HG03469 (cell line): ENCODE data around the gene KRTAP10-1.

Experiments used
- ATAC-seq: cut with Tn5 transposase; IDR thresholded peaks from one replicate; pipeline ENCODE4 v1.9.1; 2021; ENCODE audit warnings: mild to moderate bottlenecking, moderate library complexity, moderate number of reproducible peaks; ENCODE audit not compliant: unreplicated experiment

The KRTAP10-1 gene

DNA sequence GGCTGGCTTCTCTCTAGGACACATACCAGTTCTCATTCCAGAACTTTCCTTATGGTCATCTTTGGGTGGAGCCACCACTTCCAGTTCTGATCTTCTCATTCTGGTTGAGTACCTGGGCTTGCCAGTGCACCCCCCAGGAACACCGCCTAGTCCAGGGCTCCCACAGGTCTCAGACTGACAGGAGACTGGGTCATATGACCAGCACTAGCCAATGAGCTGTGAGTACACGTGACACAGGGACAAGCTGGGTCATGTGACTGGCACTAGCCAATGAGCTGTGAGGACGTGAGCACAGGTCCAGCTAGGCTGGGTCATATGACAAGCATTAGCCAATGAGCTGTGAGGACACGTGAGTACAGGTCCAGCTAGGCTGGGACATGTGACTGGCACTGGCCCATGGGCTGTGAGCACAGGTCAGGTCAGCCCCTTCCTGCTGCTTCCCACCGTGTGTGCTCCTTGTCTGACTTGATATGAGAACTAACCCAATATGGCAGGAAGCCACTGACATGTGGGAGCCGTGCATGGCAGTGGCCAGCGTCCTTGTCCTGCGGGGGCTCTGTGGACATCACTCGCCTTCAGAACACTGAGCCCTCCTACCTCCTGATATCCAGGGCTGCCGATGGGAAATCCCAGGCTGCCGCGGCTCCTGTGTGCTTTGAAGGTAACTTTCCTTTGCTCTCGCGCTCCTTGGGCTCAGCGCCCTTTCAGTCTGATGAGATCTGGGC, 22.7 kb downstream of the KRTAP10-1 start:
- ATAC-seq = no peak

DNA sequence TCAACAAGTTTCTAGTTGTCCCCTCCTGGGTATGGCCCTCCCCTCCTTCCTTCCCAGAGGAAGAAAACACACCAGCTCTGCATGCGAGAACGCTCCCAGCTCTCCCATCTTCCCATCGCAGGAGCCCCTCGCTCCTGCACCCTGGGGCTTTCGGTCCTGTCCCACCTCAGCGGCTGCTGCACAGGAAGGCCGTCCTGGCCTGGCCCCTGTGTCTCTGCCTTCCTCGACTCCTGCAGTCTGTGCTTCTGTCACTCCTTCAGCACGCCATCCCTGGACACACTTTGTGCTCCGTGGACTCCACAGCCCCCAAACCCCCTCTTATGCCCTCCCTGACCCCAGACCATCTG, 23.2 kb downstream of the KRTAP10-1 start:
- ATAC-seq = no peak

DNA sequence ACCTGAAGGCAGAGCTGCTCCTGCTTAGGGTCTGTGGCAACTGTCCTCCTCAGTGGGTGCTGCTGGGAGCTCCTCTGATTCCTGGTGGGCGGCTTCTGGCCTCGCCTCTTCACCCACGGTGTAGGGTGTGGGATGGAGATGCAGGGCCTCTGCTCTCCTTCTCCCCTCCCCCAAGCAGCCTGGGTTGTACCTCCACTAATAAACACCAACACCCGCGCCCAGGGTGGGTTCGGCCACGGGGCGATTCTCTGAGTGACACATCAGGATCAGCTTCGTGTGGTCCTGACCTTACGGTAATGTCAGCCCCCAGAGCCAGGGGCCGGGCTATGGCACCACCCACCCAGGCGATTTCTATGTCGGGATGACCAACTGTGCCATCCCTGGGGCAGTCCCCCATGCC, 23.7 kb downstream of the KRTAP10-1 start:
- no peak for ATAC-seq

DNA sequence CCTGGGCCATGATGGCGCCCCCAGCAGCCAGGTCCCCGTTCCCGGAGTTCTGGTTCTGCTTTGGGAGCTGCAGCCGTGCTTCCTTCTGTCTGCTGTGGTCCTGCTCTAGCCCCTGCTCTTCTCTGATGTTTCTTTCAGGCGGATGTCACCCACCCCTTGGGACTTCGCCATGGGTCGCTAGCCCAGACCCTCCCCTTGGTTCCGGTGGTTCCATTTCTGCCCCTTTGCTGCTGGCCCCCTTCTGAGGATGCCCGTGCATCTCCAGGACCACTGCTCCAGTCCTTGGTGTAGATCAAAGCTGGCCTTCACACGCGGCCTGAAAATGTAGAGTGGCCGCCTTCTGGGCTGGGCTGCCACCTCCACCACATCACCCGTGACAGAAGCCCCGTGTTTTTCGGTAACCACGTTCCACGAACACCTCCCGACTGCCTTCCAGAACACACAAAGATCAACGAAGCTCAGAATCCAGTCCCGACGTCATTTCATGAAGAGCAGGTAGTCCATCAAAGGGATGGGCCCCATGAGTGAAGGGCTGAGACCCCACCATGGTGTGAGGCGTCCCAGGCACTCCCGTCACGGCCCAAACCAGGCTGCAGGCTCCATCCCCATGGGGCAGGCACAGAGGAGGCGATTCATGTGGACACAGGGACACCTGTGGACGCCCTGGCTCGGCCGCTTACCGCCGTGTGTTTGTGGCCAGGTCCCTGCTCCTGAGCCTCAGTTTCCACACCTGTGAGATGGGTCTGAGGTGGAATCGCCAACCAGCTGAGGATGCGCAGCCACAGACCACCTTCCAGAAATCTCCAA, 24.4 kb downstream of the KRTAP10-1 start:
- ATAC-seq = no peak

DNA sequence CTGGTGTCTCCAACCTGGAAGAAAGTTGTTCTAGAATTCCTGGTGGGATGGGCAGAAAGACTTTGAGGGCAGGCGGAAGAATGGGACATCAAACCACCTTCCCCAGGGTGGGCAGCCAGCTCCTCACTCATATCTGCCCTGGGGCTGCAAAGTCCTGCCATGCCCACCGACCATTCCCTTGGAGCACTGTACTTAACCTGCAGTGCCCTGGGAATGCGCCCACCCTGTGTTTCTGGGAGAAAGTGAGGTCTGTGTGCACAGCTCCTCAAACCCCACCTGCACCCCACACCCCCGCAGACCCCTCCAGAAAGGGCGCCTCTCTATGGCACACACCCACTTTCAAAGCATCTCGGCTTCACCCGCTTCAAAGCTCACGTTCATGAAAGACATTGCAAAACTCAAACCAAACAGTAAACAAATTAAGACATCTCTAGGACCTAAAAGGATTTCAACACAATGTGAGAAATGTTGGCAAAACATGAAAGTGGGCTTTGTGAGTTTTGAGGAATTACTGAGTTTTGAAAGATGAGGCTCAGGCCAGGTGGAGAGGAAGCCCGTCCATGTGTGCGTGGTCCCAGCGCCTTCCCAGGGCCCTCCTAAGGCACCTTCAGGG, 25.1 kb downstream of the KRTAP10-1 start:
- ATAC-seq = no peak

DNA sequence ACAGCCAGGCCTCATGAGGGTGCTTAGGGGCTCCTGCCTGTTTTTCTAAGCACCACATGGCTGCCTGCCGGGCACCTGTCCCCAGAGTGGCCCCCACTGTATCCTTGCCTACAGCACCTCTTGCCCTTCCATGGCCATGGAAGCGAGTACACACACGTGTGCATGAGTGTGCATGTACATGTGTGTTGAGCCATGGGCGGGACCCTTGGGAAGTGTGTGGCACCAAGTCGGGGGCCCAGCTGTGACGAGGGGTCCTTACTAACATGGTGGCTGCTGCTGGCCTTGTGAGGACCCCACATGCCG, 25.8 kb downstream of the KRTAP10-1 start:
- ATAC-seq = no peak

DNA sequence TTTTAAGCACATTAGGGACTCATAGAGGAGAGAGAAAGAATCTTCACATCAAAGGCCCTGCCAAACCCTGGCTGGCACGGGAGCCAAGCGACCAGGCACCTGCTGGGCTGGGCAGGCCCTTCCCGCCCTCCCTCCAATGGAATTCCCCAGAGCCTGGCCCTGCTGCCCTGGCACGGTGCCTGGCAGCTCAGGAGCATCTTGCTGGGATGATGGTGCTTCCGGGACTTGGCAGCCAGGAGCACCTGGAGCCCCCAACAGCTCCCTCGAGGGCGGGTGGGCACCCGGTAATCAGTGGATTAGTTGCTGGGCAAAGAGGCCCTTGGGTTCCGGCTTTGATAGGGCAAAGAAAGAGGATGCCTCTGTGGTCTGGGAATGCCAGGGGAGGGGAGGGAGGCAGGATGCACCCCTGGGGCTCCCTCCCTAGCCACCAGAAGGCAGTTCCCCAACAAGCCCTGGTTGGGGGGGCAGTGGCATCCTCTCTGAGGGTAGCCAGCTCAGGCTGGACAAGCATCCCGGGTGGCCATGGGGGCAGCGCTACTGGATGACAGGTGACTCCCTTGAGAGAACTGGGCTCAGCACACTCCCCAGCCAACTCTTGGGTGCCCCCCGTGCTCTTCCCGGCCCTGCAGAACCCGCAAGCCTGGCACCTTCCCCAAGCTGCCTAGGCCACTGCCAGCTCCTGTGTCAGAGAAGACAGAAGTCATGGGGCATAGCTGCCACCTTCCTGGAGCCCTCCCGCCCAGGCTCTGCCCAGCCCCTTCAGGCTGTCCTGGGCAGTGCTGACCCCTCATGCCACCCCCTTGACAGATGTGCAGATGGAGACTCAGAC, 26.4 kb downstream of the KRTAP10-1 start:
- no peak for ATAC-seq

DNA sequence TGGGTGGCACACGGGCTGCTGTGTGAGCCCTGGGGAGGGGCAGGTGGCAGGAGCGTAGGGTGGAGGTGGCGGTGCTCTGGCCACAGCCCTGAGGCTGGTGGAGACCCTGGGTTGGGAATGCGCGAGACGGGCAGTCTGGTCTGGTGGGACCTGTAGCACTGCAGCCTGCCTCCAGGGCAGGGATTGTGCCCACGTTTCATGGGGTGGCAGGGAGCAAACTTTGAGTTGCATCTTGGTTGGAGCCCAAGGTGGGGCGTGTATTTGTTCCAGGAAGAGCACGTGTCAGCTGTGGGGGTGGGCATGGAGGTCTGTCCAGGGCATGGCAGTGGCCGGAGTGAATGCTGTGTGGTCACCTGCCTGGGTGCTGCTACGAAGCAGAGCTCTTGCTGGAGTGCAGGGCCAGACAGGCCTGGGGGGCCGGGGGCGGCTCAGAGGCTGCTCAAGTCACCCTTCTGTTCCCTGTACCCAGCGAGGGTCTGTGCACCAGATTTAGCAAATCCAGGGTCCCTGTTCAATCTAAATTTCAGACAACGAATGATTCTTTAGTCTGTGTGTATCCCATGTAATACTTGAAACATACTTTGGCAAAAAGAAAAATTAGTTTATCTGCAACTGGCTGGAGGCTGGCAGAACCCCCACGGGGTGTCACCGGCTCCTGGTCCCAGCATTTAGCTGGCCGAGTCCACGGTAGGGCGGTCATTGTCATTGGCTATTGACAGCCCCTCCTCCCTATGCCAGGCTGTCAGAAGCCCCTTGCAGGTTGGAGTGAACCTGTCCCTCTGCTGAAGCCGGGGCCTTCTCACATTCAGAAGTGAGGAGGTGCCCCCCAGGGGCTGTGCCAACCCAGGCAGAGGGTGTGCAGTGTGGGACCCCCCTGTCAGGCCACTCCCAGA, 27.3 kb downstream of the KRTAP10-1 start:
- ATAC-seq = no peak

DNA sequence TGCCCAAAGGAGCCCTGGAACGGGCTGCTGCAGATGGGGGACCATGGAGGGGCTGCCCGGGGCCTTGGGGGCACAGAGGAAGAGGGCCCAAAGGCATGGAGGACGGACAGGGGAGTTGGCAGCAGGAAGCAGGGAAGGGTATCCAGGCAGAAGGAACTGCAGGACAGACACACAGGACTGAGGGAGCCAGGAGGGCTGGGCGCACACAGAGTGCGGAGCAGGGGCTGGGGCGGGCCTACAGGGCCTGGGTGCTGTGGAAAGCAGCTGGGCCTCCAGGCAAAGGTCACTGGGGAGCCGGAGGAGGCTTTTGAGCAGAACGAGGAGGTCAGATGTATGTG, 28.1 kb downstream of the KRTAP10-1 start:
- ATAC-seq = no peak

DNA sequence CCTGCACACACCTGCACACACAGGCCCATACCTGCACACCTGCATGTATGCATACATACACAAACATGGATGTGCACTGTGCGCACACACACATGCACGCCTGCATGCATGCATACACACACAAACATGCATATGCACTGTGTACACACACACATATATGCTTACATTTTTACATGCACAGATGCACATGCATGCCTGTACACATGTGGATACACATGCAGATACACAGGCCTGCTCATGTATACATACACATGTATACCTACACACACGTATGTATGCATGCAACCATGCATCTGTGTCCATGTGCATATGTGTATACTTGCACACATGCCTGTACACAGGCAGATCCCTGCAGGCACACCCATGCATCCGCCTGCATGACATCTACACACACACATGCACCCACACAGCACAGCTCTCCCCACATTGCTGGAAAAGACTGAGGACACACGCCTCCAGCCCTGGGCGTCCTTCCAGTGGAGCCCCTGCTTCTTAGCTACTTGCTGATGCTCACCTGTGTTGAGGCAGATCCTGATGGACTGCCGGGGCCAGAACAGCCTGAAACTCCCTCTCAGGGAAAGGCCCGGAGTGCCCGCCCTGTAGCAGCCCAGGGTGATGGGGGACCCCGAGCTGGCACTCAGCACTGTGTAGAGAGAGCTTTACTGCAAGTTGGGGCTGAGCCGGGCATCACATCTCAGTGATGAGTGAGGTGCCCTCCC, 28.6 kb downstream of the KRTAP10-1 start:
- no peak for ATAC-seq

DNA sequence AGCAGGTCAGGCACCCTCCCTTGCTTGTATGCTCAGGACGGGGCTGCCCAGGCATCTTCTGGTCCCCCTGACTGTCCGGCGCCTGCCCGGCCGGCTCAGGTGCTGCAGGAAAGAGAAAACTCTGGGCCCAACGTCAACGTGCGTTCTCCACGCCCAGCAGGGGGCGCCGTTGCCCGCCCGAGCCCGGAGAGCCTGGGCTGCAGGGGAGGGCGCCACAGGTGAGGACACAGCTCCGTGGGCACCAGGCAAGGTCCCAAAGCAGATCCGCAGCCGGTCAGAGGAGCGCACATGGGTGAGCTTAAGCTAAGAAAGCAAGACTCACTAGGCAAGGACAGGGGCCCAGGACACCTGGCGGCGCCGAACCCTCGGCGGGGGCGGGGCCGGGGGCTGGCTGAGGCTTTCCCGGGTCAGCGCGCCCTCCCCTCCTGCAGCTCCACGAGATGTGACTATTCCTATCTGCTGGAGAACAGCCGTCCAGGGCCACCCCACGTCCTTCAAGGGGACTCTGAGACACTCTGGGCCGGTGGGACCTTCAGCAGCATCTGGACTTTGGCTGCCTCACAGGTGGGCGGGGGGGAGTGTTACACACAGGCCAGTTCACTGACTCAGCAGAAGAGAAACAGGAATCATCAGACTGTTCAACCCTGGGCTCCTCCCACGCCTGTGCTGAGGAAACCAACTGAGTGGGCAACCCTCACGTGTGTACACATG, 29.3 kb downstream of the KRTAP10-1 start:
- ATAC-seq = no peak

DNA sequence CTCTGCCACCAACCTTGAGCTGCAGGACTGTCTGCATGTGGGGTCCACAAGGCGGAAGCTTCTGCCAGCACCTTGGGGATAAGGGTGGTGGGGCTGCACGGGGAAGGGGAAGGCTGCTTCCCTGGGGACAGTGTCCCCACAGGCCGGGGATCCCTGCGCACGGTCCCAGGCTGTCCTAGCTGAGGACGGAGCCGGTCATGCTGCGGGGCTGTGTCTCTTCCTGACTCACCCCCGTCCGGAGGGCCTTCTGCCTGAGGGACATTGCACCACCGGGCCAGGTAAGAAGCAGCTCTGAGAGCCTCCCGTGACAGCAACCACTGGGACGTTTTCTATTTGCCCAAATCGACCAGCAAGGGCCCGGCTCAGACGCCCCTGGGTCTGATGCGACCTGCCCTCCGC, 29.9 kb downstream of the KRTAP10-1 start:
- no peak for ATAC-seq

DNA sequence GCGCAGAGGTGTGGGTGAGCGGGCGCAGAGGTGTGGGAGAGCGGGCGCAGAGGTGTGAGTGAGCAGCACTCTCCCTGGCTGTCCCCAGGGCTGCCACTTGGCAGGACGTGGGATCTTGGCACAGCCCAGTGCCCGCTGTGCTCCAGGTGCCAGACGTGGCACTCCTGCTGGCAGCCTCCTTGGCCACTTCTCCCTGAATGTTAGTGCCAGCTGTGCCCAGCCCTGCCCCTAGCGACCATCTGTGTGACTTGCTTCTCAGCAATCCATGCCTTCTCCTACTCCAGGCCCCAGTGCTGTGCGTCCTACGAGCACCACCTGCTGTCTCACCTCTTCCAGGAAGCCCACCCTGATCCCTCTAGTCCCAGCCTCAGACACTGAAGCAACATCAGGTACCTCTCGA, 30.5 kb downstream of the KRTAP10-1 start:
- ATAC-seq = no peak

DNA sequence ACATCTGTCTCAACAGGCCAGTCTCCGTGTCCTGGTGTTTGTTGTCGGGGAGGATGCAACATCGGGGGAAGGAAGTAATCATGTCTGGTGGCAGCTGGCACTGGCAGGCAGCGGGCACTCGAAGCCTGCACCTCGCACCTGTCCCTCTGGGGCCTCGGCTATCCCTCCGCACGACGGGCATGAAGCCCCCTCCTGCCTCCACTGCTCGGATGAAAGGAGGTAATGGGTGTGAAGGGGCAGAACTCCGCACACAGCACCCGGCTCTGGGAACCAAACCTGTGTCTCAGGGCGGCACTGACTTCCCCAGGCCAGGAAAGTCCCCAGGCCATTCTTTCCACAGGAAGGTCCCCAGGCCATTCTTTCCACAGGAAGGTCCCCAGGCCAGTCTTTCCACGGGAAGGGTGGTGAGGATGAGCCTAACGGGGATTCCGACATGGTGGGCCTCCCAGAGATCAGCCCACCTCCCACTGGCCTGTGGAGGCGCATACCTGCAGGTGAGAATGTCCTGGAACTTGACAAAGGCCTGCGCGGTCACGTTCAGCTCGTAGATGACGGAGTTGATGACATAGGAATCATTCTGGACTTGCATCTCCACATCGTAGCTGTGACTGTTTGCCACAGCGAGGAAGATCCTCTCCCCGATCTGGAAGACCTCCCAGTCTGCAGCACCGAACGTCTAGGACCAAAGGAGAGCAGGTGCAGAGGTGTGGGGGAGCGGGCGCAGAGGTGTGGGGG, 31.1 kb downstream of the KRTAP10-1 start:
- no peak for ATAC-seq

DNA sequence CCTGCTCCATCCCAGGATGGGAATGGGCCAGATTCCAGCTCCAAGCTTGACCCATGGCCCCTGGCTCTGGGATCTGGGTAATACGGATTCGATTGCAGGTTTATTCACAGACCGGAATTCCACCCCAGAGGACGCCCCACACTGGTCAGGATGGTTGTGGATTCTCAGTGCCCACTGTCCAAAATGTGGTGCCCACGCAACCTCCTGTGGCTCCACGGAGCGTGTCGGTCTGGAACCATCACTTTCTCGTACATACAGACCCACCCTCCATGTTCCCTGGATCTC, 31.6 kb downstream of the KRTAP10-1 start:
- no peak for ATAC-seq

DNA sequence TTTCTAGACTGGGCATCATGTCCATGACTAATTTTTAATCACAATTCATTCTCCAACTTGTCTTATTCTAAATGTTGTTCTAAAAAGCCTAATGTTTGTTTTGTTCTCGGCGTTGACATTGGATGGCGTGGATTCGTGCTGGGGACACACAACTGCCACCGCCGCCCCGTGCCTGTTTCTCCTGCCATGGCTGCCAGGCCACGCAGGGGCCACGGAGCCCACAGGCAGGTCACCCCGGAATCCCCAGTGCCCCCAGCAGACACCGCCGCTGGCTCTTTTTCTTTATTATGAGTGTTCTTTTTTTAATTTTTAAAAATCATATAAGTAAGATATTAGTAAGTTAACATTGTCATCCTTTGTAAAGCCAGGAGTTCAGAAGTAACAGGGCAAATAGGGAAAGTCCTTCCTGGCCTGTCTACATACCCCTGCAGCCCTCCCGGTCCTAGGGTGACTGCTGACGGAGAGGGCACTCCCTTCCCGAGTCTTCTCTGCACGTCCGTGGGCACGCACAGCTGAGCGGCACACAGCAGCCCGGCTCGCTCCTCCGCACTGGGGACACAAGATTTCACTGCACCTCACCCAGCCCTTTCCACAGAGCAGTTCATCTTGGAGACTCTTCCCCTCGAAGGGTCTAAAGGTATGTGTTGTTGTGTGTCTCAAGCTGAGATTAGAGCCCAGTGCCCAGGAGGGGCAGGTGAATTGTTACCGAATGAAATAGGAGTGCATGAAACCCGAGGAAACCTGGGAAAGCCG, 32.1 kb downstream of the KRTAP10-1 start:
- ATAC-seq = no peak

DNA sequence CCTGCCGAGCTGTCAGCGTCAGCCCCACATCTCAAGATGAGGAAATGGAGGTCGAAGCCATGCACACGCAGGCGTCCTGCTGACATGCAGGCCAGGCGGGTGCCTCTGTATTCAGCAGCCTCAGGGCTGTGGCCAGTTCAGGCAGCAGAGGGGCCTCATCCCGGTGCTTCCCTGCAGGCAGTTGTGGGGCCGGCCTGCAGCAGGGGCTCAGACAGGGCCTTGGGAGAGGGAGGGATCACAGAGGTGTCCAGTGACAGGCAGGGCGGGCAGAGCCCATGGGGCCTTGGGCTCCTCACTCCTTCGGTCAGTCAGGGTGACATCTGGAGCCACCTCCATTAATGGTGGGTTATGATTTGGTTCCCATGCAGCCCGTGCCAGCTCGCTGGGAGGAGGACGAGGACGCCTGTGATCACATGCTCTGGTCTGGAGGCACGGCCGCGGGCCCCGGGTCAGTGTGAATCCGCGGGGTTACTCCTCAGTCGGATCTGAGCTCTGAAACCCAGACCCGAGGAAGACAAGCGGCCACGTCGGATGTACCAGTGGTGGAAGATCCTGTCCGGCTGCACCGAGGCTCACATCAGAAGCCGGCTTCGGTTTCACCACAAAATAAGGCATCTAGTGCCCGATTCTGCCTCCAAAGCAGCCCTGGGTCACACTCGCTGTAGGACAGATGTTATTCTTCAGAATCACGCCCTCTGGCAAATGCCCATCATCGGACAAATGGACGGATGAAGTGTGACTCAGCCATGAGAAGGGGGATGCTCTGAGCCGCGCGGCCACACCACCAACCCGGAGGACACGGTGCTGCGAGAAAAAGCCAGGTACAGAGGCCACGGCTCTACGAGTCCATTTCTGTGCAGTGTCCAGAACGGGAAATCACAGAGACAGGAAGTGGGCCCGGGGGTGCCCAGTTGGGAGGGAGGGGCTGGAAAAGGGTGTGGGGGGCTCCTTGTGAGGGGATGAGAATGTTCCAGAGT, 33.4 kb downstream of the KRTAP10-1 start:
- no peak for ATAC-seq
